ENCODE measurements around the gene RPL13. TPM values are rescaled to one million over a fixed set of nuclear protein-coding genes. Genes with fewer than 3 reads are reported as not detected.
A peak's percentile ranks its signal among the peaks of the same experiment; 100 is the strongest.

The RPL13 gene
- total and polyA plus RNA-seq, 9 of the 15 experiments (the other 6 are each of a cell fraction or from before 2014, with no cell fraction given), result 227 to 6,042 (median 1,633) TPM

DNA sequence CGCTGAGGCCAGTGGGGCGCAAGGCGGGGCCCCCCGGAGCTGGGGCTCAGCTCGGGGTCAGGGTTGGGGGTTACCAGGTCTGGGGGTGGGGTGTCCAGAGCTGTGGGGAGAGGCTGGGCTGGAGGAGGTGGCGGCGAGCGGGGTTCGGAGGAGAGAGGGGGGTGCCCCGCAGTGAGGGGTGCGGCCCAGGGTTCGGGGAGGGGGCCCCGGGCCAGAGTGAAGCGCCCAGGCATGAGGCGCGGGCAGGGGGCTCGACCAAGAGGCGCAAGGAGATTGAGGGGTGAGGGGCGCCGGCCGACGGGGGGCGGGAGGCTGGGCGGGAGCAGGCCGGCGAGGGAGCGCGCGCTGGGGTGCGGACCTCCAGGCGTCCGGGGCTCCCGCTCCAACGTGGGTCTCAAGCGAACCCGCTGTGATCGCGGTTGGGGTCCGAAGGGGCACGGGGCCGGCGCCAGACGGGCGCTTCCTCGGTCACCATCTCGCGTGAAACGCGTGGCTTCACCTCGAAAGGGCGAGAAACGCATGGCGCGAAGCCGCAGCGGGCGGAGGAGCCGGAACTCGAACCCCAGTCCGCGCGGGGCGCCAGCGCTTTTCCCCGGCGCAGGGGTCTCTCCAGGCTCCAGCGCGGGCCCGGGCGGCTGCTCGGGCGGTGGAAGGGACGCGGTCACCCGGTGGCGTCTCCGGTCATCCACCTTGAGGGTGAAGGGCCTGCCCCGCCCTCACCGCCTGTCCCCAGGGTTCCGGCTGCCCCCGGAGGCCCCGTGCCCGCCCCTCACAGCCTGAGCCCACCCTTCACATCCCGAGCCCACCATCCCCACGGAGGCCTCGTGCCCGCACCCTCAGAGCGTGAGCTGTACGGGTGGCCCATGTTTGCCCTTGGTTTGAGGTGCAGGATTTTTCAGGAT lies 15.9 kb downstream of the RPL13 start (continued):
- TF ChIP-seq ZBTB34 (CRISPR knock-in tag; IDR thresholded peaks at IDR 0.05), result no peak
- TF ChIP-seq SMAD4 (CRISPR knock-in tag; conservative IDR thresholded peaks at IDR 0.05), result no peak
- peak; percentile 49 for TF ChIP-seq HMGN3 (IDR thresholded peaks at IDR 0.05; ENCODE audit: borderline replicate concordance, extremely low read depth, insufficient read length, low read depth, low read length)
- TF ChIP-seq ZC3H8 (IDR thresholded peaks at IDR 0.05), result no peak
- TF ChIP-seq MGA (IDR thresholded peaks at IDR 0.05), result peak; percentile 81
- TF ChIP-seq RBM22 (IDR thresholded peaks at IDR 0.05; ENCODE audit: low read depth, low read length, poor library complexity, severe bottlenecking), result no peak
- TF ChIP-seq ZNF232 (CRISPR knock-in tag; IDR thresholded peaks at IDR 0.05), result no peak
- no peak for TF ChIP-seq ZNF830 (CRISPR knock-in tag; IDR thresholded peaks at IDR 0.05)
- TF ChIP-seq KAT2B (IDR thresholded peaks at IDR 0.05; ENCODE audit: low read depth, low read length), result no peak
